A549 (cell line): ENCODE data around the gene PLD5.
"Not testable (repeated sequence)": the region's sequence is repeated elsewhere in the genome, so short reads cannot be mapped to it uniquely, and the experiment has no call there.

Experiments used
- JUN ChIP-seq, 2 experiments: fragments of >200 bp; sonication (Bioruptor Twin); formaldehyde crosslinking; IDR thresholded peaks; 2 replicates in 1 of 2; 3 replicates in 1 of 2; pipeline ENCODE4 v1.6.1; 2016 to 2017
- TF ChIP-seq, protein P1 (sequence below): fragments of >200 bp; sonication (Bioruptor Twin); formaldehyde crosslinking; IDR thresholded peaks from 3 replicates; pipeline ENCODE4 v1.5.1; 2016

DNA sequence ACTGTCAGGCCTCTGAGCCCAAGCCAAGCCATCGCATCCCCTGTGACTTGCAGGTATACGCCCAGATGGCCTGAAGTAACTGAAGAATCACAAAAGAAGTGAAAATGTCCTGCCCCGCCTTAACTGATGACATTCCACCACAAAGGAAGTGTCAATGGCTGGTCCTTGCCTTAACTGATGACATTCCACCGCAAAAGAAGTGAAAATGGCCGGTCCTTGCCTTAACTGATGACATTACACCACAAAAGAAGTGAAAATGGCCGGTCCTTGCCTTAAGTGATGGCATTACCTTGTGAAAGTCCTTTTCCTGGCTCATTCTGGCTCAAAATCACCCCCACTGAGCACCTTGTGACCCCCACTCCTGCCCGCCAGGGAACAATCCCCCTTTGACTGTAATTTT, 314.2 kb downstream of the PLD5 start:
- TF ChIP-seq, protein P1, sequence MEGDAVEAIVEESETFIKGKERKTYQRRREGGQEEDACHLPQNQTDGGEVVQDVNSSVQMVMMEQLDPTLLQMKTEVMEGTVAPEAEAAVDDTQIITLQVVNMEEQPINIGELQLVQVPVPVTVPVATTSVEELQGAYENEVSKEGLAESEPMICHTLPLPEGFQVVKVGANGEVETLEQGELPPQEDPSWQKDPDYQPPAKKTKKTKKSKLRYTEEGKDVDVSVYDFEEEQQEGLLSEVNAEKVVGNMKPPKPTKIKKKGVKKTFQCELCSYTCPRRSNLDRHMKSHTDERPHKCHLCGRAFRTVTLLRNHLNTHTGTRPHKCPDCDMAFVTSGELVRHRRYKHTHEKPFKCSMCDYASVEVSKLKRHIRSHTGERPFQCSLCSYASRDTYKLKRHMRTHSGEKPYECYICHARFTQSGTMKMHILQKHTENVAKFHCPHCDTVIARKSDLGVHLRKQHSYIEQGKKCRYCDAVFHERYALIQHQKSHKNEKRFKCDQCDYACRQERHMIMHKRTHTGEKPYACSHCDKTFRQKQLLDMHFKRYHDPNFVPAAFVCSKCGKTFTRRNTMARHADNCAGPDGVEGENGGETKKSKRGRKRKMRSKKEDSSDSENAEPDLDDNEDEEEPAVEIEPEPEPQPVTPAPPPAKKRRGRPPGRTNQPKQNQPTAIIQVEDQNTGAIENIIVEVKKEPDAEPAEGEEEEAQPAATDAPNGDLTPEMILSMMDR: not testable (repeated sequence)
- TF ChIP-seq JUN (IDR thresholded peaks at IDR 0.05): not testable (repeated sequence)
